Stimulated activated CD4-positive, alpha-beta T cell treated with anti-CD3 and anti-CD28 coated beads, Interleukin-2, amount 100 ng/mL, for 24 hours (primary cell): ENCODE measurements around the gene TSPAN7.
A peak's percentile ranks its signal among the peaks of the same experiment; 100 is the strongest.

ENCODE experiments used
- DNase-seq, 2 donors: peaks; one replicate each; pipeline ENCODE4 v3.0.0-alpha.2; 2020

TSPAN7 gene

DNA sequence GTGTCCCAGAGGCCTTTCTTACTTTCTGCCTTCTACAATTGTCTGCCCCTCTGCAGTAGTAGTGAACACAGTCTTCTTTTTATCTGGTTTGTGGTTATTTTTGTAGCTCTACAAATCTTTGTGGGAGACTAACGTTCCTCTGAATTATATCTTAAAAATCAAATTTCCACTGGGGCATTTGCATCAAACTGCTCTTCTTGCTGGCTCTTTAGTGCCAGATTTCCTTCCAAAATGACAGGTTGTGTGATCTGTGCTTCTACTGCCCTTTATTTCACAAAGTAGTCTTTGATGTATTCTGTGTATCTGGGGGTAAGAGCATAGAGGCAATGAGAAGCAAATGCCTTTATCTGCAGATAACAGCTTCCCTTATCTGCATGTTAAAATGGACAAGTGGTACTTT is 34.5 kb downstream of the TSPAN7 start:
- no peak for DNase-seq

DNA sequence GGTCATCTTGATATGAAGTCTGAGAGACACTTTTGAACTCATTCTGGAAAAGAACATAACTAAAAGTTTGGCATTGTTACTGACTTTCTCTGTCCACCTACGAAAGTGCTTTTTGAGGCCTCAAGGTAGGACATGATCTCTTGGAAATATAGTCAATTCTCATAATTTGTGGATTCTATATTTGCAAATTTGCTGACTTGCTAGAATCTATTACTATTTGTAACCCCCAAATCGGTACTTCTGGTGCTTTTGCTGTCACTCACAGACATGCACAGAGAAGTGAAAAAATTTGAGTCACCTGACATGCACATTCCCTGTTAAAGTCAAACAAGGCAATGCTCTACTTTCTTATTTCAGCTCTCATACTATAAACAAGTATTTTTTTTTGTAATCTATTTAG is 35.6 kb downstream of the TSPAN7 start:
- DNase-seq, result no peak

DNA sequence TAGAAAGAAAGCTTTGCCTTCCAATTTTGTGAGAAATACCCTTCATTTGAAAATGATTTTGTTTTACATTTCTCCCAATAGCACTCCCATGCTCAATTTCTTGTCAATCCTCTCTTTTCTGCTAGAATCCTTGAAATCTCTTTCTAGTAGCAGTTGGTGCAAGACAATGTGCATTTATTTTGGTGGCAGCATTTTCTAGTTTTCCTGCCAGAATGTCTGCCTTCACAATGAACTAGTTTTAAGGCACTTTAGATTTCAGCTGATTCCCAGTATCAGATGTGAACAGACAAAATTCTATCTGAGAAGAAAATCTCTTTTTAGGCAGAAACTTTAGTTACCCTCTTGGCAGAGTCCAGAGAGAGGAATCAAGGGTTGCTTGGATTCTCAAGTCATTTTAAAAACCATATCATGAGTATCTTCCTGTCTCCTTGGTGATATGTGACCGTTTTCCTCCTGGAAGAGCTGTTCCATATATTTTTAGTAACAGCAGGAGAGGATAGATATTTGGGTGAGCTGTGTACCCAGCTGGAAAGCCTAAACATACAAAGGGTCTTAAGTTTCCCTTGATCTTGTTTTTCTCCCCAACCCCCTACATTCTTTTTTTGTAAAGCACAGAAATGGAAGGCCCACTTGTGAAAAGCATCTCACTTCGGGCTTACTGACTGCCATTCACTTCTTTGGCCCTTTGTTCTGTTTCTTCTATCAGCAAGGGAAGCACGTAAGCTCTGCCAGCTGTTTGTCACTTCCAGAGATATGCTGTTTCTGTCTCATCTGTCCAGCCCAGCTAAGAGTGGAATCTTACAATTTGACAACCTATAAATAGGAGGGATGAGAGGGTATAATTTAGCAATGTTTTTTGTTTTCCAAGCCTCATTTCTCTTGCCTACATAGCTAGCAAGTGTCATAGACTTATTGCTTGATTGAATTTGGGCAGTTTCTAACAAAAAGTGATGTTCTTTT is 38.7 kb downstream of the TSPAN7 start:
- no peak for DNase-seq

DNA sequence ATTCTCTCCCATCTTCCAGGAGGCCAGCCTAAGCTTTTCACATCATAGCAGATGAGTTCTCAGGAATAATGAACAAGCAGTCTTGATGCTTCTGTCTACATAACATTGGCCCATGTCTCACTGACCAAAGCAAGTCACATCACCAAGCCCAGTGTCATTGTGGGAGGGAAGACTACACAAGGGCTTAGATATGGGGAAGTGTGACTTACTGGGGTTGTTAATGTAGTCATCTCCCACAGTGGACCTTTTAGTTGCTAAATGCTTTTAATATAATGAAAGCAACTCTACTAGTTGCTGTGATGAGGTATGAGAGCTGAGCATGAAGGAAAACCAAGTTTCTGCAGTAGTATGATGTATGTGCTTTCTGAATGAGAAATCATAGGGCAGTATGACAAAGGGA is 40.5 kb downstream of the TSPAN7 start:
- no peak for DNase-seq

DNA sequence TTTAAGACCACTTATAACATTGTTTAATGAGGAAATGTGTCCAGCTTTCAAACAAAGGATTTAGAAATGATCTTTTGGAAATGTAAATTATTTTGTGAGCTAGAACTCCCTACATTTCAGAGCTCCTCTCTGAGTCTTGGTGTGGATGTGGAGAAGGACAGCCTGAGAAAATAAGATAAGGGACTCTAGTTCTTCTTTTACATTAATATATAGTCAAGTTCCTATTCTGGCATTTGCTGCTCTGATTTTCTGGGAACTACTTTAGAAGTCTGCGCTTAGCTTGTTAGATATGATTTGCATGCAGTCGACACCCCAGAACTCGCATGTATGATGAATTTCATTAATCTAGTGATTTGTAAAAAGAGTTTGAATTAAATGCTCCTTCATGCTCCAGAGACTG is 45.5 kb downstream of the TSPAN7 start:
- no peak for DNase-seq

DNA sequence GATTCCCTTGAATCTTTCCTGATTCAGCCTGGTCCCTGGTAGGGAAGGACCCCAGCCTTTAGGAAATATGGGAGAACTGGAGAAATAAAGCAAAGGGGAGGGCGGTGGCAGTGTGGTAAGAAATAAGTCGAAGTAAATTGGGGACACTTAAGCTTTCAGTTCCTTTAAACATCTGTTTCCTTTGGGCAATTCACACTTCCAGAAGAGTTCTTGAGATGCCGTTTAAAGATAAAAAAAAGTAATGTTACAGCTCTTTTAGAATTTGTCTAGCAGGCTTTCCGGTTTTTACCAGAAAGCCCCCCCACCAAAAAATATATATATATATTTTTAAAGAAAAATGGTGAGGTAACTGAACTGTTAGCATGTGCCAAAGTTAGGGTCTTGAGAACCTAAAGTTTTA is 46.6 kb downstream of the TSPAN7 start:
- DNase-seq, result no peak

DNA sequence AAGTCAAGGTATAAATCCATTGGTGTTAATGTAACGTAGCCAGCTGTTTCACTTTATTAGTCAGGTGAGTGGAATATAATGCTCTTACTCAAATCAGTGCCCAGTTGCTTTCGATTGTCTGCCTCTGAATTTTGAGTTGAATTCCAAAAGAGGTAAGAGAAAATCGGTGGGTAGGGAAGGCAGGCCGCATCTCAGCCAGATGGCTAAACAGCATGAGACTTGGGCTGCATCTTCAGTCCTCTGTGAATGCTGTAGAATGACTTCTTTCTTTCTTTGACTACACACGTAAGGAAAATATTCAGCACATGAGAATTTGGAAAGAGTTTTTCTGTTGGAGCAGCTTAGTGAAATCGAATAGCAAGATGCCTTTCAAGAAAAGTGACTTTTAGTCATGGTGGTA is 49.5 kb downstream of the TSPAN7 start:
- DNase-seq, result no peak

DNA sequence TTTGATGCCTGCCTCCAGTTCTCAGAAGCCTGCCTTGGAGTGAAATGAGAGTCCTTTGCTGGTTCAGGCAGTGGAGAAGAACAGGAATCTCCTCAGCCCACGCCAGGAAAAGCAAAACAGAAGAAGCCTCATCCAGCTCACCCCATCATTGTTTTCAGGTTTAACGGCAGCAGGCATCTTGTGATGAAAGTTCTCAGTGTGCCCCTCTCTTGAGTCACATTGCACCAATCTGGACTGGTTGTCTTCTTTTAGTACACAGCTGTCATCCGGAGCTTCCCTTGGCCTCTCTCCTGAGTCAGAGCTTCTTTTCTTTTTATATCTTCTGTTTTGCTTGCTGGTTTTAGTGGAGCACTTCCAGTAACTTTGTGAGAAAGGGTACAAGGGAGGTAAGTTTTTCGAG is 50.9 kb downstream of the TSPAN7 start:
- DNase-seq, result no peak

DNA sequence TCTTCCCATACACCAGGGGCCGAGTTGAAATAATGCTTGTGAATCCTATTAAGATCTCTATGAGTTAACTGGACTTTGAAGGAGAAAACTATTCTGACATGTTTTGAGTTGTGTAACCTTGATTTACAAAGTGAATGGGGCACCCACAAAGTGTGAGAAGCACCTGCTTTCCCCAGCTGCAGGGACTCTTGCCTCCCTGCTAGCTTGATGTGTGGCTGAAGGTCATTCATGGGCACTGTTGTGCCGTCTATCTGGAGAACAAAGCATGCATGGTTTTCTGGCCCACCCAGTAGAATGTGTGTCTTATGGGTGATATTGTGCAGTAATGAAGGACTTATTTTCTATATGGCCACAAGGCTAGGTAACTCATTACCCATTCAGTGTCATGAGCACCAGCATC is 53.1 kb downstream of the TSPAN7 start:
- no peak for DNase-seq

DNA sequence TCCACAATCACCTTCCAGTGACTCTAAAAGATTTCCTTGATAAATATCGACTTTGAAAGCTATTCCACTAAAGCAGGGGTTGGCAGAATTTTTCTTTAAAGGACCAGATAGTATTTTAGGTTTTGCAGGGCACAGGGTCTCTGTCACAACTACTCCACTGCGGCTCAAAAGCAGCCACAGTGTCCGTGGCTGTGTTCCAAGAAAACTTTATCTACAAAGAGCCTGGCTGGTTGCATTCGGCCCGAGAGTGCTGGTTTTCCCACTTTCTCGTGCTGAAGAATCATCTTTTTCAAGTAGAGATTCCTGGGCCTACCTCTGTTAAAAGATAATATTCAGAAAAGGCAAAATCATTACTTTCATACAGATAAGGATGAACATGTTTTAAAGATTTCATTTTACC is 55.6 kb downstream of the TSPAN7 start:
- no peak for DNase-seq

DNA sequence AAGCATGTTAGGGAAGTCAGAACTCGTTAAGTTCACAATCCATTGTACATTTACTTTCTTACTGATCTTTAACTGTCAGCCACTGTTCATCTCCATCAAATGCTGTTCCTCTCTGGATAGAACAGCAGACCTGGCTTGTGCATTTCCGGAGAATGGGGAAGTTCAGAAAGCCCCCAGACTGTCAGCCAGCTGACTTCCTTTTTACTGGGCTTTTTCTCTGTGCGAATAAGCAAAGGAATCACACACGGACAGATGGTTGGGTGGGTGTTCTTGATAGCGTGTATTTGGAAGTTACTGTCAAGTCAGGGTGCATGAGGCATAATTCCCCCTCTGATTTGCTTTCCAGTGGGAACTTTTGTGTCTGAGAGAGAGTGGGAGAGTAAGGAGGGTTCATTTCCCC is 56.8 kb downstream of the TSPAN7 start:
- no peak for DNase-seq

DNA sequence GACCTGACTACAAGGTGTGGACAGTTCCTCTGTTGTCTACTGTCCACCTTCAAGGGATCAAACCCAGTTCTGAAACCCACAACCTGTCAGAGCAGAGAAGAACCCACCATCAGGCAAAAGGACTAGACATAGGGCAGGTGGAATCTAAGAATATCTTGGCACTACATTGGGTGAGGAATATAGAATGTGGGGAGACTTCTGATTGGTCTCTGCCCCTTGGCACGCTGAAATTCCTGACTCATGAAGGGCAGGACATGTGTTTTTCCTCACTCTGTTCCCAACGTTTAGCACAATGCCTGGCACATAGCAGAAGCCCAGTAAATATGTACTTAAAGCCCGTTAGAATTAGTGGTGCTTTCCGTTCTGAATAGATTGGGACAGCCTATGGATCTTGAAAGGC is 59.3 kb downstream of the TSPAN7 start:
- no peak for DNase-seq

DNA sequence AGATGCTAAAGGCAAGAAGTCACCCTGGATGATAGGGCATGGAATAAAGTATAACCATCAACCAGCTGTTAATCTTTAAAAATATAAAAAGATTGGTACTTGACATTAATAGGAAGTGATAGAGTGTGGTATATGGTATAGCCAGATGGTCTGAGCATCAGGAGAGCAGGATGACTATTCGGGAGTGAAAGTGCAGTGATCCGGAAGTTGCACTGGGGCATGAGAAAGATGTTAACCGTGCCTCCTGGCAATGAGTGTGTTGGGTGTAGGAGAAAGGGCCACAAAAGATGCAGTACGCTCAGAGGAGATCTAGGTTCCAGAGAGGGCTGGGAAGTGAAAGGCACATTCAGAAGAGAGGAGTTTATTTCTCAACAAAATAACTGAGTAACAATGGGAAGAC is 65.0 kb downstream of the TSPAN7 start:
- DNase-seq, result no peak

DNA sequence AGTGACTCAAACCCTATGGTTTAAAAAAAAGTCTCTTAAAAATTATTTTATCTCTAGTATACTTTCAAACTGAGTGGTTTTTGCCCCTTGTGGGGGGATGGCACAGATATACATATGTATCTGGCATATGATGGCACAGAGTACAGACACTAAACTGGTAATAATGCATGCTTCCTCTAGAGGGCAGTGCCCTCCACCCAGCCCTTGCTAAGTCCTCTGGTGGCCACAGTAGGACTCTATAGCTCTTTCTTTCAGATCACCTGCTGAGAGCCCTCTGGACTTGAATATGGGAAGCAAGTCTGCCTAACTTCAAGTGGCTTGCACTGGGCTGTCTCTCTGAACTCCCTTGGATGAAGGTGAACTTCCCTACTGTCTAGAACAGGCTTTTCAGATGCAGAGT is 66.3 kb downstream of the TSPAN7 start:
- DNase-seq, result peak; percentile 5 to 16

DNA sequence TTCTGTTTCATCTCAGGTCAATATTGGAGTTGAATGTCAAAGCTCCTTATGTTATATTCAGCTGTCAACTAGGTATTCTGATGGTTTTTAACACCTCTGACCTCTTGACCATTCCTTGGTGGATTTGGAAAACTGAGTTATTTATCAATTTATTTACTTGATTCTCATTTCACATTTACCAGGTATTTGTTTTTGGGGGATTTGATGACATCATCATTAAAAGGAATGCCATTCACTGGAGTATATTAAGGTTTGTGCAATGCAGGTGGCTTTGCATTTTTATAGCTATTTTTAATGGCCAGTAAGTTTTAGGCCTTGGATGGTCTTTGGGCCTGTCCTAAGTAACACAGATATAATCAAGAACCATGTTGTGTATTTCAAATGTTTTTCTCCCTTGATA is 67.2 kb downstream of the TSPAN7 start:
- DNase-seq, result no peak

DNA sequence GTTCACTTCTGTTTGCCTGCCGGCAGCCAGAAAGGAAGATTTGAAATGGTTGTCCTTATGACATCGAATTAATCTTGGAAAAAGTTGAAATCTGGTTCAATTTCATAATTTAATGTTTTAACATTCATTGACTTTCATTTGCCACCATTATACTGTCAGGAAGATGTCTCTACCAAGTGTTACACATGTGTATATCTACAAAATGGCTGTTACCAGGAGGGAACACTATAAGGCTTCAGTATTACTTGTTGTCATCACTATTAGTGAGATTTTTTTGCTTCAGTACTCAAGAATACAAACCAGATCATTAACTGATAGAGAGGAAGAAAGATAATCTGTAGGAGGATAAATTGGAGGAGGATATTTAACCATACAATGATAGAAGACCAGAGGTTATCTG is 71.2 kb downstream of the TSPAN7 start:
- DNase-seq, result no peak

DNA sequence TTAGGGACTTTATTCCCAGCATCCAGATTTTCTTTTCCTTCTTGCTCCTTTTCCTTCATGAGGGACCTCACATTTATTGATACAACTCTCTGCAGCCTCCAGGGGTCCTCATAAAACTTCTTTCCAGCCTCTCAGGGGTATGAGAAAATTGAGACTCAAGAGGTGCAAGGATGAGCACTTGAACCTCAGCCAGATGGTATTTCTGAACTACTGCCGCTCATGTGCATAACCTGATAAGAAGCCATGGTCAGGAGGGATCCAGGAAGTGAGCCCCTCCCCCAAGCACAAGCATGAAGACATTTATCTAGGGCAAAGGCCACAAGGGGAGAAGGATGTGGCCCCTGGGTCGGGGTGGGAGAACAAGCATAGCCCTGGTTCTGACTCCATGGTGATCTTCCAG is 73.3 kb downstream of the TSPAN7 start:
- no peak for DNase-seq

DNA sequence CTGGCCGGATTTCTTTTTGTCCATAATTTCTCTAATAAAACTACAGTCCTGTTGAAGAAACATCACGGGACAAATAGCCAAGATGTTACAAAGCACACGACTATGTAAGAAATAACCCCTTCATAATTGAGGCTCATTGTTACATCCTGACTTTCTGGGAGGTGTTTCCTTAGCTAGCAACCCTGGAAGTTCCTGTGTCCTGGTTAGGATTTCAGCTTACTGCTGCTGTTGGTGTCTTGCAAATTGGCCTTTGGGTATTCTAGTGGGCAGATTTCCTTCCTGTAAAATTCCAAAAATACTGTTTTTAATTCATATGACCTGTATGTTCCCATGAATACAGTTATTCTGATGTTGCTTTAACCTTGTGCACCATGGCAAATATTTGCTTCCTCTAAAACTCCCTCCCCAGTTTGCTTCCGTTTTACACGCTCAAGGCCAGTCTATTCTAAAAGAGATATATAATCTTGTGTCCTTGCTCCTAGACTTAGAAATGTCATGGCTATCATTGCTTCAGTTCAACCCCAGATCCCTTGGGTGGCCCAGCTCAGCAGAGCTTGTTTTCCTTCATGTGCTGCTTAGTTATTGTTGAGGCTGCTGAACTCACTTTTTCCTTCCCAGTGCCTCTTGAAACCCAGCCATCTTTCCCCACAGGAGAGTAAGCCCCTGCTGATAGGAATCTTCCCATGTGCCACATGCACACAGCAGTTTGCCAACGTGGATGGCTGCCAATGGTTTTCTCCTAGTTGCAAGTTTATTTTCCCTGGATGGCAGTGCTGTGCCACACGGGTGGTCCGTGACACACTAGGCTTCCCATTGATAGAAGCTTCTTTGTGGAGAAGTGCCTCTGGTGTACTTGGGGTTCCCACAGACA is 75.8 kb downstream of the TSPAN7 start:
- no peak for DNase-seq

DNA sequence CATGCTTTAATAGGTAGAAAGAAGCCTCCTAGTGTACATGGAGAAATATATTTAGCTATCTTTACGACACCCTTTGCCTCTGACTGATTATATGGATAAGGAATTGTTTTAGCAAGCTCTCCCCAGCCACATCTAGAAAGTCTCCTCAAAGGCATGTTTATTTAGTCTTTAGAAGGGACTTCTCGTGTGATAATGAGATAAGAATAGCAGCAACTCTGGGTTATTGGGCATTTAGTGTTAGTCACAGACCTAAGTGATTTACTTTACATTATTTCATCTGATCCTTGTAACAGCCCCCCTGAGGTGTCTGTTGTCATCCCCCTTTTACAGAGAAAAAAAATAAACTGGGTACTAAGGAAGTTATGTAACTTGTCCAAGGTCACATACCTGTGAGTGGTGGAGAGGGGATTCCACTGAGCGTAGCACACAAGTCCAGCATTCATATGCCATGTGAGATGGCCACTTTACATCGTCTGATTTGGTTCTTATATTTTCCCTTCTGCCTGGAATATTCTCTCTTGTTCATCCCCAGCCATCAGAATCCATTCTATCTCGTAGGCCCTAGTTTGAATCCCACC is 77.7 kb downstream of the TSPAN7 start:
- no peak for DNase-seq

DNA sequence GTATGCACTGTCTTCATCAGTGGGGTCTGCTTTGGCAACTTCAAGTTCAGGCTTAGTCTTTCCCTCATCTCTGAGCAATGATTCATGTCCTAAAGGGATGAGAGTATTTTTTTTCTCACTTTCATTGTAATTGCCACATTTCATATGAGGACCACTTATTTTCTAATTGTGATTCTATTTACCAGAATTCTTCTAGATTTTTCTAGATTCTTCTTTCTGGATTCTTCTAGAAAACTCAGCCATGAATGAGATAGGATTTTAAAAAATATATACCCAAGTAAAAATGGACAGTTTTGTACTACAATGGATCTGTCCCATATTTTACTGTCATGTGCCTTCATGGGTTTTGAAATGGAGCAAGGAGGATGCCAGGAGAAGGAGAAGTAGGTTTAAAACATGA is 78.4 kb downstream of the TSPAN7 start:
- DNase-seq, result no peak

DNA sequence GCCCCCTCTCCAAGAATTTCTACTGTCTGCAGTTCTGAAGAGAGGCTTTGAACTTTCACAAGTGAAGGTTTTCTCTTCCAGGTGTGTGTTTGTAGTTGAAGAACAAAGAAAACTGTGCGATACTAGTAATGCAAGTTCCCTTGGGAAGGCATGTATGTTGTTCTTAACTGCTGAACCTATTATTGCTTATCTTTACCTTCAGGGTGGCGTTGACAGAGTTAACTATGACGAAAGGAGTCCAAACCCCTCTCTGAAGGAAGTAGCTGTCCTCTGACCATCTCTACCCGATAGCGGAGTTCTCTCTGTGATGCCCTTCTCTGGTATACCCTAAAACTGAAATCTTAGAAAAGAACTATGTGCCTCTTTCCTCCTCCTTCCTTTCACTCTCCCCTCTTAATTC is 79.9 kb downstream of the TSPAN7 start:
- no peak for DNase-seq

DNA sequence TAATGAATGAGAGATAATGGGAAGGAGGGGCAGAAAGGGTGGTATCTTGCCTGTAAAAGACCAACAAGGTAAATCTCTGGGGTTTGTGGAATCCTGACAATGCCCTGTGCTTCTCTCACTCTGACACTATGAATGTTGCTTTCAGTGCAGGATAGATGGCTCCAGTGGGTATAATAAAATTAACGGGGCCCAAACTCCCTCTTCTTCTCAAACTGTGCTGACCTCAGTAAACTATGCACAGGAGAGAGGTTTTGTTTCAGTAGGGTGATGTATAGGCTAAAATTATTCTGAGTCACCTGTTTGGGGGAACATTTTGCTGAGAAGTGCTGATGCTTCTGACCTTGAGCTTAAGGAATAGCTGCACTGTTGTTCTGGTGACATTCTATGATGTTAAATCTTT is 82.6 kb downstream of the TSPAN7 start:
- no peak for DNase-seq

DNA sequence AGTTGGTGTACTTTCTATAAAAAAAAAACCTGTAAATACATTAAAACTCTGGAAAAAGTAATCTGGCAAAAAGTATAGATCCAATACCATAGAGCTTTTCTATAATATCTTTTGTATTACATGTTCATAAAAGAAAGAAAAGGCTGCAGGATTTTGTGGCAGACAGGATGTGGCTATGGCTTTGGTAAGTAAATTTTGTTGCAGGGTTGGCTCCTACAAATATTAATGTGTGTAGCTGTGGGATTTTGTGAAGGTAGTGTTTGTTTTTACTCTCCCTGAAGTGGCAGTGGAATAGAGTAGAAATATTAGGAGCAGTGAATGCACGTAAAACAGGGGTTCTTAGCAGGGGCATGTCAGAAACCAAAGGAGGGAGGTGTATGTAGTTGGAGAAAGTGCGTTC is 84.8 kb downstream of the TSPAN7 start:
- no peak for DNase-seq

DNA sequence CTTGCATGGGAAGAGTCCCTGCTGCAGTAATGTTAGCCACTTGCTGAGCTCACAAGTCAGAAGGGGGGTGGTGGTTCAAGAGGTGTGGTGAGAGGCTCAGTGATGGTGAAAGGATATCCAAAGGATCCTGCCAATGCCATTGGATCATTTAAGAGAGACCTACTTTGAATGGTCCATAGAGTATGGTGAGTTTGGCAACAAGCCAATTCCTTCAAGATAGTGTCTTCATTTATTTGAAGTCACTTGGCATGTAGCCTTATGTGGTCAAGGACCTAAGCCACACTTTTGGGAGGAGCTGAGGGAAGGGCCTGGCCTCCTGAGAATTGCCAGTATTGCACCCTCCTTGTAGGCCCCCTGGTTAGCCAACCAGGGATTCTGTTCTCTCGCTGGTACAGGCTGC is 87.9 kb downstream of the TSPAN7 start:
- DNase-seq, result no peak
